Measurements from ENCODE around the gene RANBP9.
A peak's percentile ranks its signal among the peaks of the same experiment; 100 is the strongest.

The RANBP9 gene

DNA sequence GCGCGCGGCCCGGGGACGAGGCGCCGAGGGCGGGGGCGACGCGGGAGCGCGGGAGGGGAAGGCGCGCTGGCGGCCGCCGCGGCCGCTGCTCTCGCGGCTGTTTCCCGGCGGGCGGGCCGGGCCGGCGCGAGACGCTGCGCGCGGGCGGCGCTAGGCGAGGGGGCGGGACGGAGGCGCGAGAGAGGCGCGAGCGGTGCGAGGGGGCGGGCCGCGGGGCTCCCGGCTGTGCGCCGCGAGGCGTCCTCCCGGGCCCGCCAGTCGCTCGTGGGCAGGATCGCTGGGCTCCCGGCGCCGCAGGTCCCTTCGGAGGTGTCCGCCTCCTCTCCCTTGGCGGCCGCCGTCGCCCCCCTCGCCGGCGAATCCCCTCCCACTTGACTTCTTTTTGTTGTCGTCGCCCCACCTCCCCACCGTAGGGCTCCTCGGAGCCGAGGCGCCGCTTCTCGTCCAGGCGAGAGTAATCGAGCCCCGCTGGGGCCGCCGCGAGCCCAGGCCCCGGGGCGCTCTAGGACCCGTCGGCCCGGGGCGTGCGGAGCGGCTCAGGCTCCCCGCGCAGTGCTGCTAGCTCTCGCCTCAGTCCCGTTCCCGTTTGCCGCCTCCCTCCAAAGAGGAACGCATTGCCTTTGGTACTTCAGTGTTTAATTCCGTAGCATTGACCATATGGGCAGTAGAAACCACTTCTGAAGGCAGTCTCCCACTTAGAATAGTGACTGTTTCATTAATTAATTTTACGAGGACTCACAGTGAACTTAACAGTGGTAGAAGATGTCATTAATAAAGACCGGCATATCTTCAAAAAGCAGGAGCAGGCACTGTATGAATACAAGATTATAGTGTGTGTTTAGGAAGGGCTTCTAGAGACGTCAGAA, at the start of gene RANBP9:
Gene RANBP9 (minus strand): TSS at position 103 of the 866 bp plus-strand sequence. CDS start 330 bp downstream, outside the sequence.
- DNase-seq (ENCODE audit: low read depth): peak; percentile 81

DNA sequence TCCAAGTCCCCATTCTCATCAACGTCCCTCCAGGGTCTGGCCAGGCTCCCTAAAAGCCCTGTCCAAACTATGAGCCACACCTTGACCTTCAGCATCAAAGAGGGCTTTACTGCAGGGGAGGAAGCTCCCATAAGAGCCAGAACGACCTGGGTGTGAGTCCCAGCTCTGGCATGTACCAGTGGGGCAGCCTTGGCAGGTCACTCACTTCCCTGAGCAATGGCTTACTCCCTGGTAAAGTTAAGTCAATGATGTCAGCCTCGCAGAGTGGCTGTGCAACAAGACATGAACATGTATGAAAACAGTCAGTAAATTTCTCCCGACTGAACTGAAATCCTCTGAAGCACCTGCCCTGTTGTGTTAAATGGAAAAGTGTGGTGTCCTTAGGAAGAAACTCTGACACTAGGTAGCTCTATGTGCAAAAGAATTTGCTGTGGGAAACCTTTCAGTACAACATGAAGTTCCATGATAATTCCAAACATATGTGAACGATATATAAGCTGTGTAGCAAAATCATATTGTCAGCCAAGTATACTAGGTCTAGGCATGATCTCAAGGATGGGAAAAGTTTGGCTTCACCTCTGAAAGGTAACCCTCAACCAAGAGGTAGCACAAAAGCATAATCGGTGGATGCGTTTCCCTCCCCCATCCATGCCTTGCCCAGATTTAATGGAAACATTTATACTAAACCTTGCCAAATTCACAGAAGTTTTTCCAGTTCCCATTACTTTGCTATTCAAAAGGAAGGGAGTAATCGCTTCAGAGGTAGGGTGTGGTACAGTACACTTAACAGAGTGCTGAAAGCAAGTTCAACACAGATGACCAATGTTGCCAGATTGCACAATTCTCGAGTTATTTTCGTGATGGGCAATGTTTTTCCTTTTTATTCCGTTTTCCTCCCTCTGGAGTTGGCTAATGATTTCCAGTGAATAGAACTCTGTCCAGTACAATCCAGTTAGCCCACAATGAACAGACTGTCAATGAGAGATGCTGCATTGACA, 49.0 kb upstream of the RANBP9 start:
- DNase-seq (ENCODE audit: low read depth): no peak

DNA sequence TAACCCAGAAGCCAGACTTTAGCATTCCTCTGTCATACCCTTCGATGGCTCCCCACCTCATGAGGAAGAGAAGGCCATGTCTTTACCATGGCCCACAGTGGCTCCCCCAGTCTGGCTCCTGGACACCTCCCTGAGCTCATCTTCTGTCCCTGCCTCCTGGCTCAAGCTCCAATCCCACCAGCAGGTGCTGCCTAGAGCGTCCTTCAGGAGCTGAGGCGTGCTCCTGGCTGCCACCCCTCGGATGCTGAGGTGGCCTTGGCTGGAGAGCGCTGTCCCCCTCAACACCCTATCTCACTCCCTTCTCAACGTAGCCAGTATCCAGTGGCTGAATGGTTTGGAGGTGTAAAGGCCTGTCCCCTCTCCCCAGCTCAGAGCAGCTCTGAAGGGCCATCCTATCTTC, 47.4 kb upstream of the RANBP9 start:
- no peak for DNase-seq (ENCODE audit: low read depth)

DNA sequence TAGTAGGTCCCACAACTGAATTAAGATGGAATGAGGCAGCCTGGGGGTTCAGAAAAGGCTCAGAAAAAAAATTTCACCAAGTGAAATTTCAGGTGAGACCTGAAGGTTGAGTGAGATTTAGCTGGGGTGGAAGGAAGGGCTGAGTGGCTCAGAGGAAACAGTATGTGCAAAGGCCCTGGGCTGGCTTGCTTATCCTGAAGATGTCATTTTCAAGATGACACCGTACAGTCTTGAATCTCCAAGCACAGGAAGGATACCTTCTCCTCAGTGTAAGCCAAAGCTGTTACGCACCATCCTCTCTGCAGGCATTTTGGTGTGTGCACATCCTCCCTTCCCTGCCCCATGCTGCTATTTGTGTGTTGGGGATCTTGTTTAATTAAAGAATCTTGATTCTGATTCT, 43.0 kb upstream of the RANBP9 start:
- no peak for DNase-seq (ENCODE audit: low read depth)

DNA sequence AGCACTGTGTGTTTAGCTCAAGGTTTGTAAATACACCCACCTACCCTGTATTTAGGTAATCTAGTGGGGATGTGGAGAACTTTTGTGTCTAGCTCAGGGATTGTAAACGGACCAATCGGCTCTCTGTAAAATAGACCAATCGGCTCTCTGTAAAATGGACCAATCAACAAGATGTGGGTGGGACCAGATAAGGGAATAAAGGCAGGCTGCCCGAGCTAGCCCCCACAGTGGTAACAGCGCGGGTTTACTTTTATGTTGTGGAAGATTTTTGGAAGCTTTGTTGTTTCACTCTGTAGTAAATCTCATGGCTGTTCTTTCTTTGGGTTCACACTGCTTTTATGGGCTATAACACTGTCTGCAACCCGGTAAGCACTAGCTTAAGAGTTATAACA, 32.1 kb upstream of the RANBP9 start:
- no peak for DNase-seq (ENCODE audit: low read depth)

DNA sequence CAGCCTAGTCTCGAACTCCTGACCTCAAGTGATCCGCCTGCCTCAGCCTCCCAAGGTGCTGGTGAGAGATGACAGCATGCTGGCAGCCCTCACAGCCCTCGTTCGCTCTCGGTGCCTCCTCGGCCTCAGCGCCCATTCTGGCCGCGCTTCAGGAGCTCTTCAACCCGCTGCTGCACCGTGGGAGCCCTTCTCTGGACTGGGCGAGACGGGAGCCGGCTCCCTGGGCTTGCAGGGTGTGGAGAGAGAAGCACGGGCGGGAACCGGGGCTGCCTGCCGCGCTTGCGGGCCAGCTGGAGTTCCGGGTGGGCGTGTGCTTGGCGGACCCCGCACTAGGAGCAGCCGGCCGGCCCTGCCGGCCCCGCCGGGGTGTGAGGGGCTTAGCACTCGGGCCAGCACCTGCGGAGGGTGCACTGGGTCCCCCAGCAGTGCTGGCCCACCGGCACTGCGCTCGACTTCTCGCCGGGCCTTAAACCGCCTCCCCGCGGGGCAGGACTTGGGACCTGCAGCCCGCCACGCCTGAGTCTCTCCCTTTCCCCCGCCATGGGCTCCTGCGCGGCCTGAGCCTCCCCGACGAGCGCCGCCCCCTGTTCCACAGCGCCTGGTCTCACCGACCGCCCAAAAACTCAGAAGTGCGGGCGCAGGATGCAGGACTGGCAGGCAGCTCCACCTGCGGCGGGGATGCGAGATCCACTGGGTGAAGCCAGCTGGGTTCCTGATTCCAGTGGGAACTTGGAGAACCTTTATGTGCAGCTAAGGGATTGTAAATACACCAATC, 31.5 kb upstream of the RANBP9 start:
- no peak for DNase-seq (ENCODE audit: low read depth)

DNA sequence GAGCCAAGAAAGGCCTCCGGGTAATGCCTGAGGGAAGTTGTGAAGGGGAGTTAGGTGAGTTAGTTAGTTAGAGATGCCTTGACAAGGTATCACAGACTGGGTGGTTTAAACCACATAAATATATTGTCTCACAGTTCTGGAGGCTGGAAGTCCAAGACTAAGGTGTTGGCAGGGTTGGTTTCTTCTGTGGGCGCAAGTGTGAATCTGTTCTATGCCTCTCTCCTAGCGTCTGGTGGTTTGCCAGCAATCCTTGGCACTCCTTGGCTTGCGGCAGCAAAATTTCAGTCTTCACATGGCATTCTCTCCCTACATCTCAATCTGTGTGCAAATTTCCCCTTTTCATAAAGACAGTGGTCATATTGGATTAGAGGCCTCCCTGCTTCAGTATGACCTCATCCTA, 29.7 kb upstream of the RANBP9 start:
- DNase-seq (ENCODE audit: low read depth): no peak

DNA sequence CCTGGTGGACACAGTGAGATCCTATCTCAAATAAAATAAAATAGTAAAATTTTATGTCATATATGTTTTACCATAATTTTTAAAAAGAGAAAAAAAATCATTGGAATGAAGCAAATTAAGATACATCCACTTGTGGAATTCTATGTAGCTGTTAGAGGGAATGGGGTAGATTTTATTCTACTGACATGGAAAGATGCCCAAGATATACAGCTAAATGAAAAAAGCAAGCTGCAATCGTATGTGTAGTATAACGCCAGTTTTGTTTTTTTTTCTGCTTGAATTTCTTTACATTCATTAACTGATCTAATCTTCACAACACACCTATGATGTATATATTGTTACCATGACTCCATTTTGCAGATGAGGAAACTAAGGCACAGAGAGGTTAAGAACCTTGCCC, 23.4 kb upstream of the RANBP9 start:
- no peak for DNase-seq (ENCODE audit: low read depth)

DNA sequence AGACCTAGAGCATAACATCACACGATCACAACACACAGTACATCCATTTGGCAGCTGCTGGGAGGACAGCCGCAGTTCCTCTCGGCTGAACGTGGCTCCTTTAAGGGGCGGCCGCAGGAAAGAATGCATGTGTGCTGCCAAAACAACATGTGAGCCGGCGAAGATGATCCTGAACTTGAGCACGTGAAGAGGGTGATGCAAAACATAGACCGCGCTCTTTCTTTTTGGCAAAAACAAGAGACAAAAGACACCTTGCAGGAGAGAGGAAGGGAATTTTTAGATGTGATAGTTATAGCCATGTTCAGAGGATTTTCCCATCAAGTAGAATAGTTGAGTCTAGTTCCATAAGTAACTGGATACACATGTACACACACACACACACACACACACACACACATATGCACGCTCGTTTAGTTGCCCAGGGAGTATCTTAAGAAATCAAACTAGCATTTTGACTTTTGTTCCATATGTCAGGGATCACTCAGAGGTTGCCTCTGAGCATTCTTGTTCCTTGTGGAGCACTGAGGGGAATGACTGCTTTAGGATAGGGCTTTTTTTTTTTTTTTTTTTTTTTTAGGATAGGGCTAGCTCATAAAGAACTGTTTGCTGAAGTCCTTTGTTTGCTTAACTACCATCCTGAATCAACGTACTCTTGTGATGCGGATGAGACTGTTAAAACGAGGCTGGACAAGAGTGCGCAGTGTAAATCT, 21.7 kb upstream of the RANBP9 start:
- no peak for DNase-seq (ENCODE audit: low read depth)

DNA sequence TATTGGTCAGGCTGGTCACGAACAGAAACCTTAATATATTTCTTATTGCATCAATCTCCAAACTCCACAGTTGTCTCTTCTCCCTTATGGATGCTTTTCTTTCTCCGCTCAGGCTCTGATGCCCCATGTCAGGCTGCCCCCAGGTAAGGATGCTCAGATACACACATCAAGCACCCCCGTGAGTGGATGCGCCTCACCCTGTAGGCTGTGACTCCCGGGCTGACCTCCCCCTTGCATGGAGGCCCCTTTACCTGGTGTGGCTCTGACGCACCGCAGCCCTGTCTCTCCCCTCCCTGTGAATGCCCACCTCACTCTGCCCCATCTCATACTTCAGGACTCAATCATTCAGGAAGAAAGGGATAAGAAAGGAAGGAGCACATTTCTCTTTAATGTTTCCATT, 19.1 kb upstream of the RANBP9 start:
- DNase-seq (ENCODE audit: low read depth): no peak

DNA sequence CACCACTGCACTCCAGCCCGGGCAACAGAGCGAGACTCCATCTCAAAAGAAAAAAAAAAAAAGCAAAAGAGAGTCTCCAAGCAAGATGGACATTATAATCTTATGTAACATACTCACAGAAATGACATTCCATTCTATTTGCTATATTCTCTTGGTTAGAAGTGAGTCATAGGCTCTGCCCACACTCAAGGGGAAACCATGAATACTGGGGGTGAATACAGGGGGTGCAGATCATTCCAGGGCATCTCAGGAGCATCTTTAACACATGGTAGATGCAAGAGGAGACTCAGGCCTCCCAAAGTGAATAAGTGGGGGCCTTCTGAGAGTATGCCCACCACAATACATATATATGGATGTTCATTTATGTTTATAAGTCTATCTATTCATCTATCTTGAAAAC, 18.3 kb upstream of the RANBP9 start:
- no peak for DNase-seq (ENCODE audit: low read depth)

DNA sequence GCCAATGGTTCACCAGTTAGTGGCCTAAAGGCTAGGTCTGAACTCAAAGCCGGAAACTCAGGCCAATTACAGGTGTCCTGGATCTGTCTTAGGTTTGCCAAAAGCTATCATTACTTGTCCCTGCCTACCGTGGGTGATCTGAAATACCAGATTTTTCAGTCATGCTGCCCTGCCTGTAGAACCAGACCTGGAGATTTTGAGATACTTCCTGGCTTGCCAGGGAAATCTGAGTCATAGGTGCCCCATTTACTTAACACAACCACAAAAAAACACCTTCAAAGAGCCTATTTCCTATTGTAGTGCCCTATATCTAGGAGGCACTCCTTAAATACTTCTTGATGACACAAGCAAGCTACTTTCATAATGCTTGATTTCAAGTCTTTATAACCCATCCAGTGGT, 13.9 kb upstream of the RANBP9 start:
- DNase-seq (ENCODE audit: low read depth): no peak

DNA sequence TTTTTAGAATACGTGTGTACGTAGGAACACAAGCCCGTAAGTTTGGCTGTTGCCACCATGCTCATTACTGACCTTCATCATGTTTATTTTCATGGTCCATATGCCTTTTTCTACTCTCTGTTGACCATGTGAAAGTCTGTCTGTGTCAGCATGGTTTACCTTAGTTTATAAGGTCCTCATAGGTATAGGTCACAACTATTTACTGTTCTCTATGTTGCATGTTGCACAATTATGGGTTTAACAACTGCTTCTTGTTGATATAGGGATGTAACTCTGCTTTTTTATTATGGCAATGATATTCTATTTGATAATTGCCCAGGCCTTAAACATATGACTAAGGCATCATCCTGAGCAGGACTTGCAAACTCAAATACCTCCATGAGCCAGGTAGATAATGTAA, 13.4 kb upstream of the RANBP9 start:
- DNase-seq (ENCODE audit: low read depth): no peak

DNA sequence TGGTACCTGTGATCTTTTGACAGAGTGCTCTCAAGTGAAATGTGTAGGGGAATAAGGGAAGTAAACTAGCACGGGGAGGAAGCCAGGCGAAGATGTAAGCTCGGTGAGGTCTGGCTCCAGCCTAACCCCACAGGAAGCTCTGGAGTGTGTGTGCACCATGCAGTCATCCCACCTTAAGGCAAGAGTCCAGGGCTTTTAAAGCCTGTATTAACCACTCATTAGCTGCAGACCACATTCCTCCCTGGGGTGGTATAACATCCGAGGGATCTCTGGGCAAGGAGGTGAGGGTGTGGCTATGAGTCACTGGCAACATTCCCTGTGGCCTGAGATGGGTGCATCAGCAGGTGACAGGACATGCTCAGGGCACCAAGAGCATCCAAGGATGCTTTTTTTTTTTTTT, 12.5 kb upstream of the RANBP9 start:
- no peak for DNase-seq (ENCODE audit: low read depth)

DNA sequence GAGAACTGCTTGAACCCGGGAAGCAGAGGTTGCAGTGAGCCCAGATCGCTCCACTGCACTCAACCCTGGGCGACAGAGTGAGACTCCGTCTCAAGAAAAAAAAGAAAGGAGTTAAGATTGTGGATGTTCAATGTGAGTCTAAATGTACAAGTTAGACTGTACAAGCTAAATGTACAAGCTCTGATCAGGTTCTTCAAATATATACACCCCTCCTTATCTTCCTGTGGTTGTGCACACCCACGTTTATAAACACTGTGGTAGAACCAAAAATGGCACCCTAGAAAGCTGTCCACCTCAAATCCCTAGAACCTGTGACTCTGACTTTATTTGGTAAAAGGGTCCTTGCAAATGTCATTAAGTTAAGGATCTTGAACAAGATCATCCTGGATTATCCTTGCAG, 11.2 kb upstream of the RANBP9 start:
- DNase-seq (ENCODE audit: low read depth): no peak

DNA sequence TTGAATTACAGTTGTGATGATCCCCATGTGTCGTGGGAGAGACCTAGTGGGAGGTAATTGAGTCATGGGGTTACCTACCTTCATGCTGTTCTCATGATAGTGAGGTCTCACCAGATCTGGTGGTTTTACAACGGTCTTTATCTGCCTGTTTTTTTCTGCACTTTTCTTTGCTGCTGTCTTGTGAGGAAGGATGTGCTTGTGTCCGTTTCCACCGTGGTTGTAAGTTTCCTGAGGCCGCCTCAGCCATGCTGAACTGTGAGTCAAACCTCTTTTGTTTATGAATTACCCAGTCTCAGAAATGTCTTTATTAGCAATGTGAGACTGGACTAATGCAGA, 6.5 kb upstream of the RANBP9 start:
- DNase-seq (ENCODE audit: low read depth): no peak

DNA sequence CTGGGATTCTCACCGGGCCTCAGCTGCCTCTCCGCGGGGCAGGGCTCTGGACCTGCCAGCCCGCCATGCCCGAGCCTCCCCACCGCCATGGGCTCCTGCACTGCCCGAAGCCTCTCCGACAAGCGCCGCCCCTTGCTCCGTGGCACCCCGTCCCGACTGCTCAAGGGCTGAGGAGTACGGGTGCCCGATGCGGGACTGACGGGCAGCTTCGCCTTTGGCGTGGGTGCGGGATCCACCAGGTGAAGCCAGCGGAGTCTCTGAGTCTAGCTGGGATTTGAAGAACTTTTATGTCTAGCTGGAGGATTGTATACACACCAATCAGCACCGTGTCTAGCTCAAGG, 5.3 kb upstream of the RANBP9 start:
- DNase-seq (ENCODE audit: low read depth): no peak

DNA sequence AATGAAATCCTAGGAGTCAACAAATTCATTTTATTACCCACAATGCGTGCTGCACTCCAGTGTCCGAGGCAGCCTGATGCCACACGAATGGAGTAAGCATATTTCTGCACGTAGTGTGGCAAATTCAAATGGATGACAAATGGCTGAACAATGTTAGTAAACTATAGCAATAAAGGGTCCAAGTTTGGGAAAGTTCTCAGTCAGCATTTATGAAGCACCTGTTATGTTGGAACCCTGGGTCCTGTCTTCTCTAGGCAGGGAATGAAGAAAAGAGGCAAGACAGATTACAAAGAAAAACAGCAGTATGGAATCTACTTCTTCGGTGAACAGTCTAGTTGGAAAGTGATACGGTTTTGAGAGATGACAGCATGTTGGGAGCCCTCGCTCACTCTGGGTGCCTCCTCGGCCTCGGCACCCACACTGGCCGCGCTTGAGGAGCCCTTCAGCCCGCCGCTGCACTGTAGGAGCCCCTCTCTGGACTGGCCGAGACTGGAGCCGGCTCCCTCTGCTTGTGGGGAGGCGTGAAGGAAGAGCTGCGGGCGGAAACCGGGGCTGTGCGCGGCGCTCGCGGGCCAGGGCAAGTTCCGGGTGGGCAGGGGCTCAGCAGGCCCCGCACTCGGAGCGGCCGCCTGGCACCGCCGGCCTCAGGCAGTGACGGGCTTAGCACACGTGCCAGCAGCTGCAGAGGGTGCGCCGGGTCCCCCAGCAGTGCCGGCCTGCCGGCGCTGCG, 4.8 kb upstream of the RANBP9 start:
- no peak for DNase-seq (ENCODE audit: low read depth)

DNA sequence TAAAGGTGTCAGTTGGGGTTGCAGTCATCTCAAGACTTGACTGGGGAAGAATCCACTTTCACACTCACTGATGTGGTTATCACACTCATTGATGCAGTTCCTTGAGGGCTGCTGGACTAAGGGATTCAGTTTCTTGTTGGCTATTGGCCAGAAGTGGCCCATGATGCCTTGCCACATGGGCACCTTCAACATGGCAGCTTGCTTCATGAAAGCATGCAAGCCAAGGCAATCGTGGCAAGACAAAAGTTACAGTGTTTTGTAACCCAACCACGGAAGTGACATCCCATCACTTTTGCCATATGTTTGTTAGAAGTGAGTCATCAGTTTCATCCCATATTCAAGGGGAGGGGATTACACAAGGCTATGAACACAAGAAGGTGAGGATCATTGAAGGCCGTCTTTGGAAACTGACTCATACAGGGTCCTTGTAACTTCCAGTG, 3.8 kb upstream of the RANBP9 start:
- no peak for DNase-seq (ENCODE audit: low read depth)

DNA sequence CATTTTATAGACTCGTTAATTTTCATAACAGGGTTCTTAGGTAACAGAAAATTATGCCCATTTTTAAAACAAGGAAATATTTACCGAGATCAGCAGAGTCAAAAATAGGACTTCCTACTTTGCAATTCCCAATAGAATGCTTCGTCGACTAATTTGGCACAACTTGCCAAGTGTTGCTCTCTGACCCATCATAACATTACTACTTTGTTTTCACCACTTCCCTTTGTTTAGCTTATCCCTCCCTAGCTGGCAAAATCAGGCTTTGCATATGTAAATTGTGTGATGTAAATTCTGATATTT, 914 bp upstream of the RANBP9 start:
- DNase-seq (ENCODE audit: low read depth): no peak

DNA sequence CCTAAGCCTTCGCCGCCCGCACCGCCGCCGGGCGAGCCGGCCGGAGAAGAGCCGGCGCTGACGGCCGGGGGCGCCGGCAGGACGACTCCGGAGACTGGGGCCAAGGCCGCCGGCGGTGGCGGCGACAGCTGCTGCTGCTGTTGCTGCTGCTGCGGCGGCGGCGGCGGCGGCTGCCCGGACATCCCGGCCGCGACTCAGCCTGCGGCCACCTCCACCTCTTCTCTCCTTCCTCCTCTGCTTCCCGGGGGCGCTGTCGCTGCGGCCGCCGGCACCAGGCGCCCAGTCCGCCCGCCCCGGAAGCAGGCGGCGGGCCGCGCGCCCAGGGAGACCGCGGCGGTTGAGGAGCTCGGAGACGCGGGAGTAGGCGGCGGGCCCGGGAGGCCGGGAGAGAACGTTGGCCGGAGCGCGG, 307 bp downstream of the RANBP9 start:
- no peak for DNase-seq (ENCODE audit: low read depth)

All from activated T-helper 1 cell treated with Interleukin-2 at 50 U/mL for 16 hours (primary cell).